Astrocyte (in vitro differentiated cells and primary cell): ENCODE measurements around the gene SFTA2. TPM values are rescaled to one million over a fixed set of nuclear protein-coding genes. Genes with fewer than 3 reads are reported as not detected.

ENCODE experiments used
- DNase-seq: peaks from one replicate; pipeline ENCODE4 v3.0.0-alpha.2; 2010; ENCODE audit warnings: low read depth
- FAIRE-seq: peaks from 2 replicates; lab custom pipeline; 2011; peaks lifted over from hg19 to GRCh38; lab: Jason Lieb, UNC
- H2AFZ ChIP-seq: 2 replicates; pipeline ENCODE4 v1.6.0; 2012; ENCODE audit warnings: low read depth, low read length, inconsistent platforms
- H3K27ac ChIP-seq: 2 replicates; pipeline ENCODE4 v1.5.1; 2011; ENCODE audit warnings: low read depth, low read length, inconsistent platforms
- H3K27me3 ChIP-seq: 2 replicates; pipeline ENCODE4 v1.6.0; 2011; ENCODE audit warnings: low read length, inconsistent platforms; ENCODE audit not compliant: insufficient read depth
- H3K36me3 ChIP-seq: 2 replicates; pipeline ENCODE4 v1.5.1; 2011; ENCODE audit warnings: low read length, inconsistent platforms; ENCODE audit not compliant: insufficient read depth
- H3K4me1 ChIP-seq: 2 replicates; pipeline ENCODE4 v1.5.1; 2011; ENCODE audit warnings: low read length, inconsistent platforms; ENCODE audit not compliant: insufficient read depth
- H3K4me2 ChIP-seq: 2 replicates; pipeline ENCODE4 v1.6.0; 2012; ENCODE audit warnings: low read length, inconsistent platforms
- H3K4me3 ChIP-seq: 2 replicates; pipeline ENCODE4 v1.5.1; 2011; ENCODE audit warnings: low read depth, mild to moderate bottlenecking, low read length, inconsistent platforms; ENCODE audit not compliant: insufficient read depth
- H3K79me2 ChIP-seq: 2 replicates; pipeline ENCODE4 v1.6.0; 2012; ENCODE audit warnings: mild to moderate bottlenecking, low read length, inconsistent platforms; ENCODE audit not compliant: insufficient read depth
- H3K9ac ChIP-seq: 2 replicates; pipeline ENCODE4 v1.6.0; 2012; ENCODE audit warnings: mild to moderate bottlenecking, low read length, inconsistent platforms
- H3K9me3 ChIP-seq: 2 replicates; pipeline ENCODE4 v1.5.1; 2012; ENCODE audit warnings: low read depth, mild to moderate bottlenecking, low read length, inconsistent platforms; ENCODE audit not compliant: insufficient read depth
- H4K20me1 ChIP-seq: 2 replicates; pipeline ENCODE4 v1.6.0; 2012; ENCODE audit warnings: low read length, inconsistent platforms; ENCODE audit not compliant: insufficient read depth
- H3K27ac Mint-ChIP-seq: one replicate; pipeline ENCODE4 v1.8.0; 2021; ENCODE audit warnings: mild to moderate bottlenecking, mixed read lengths; ENCODE audit not compliant: unreplicated experiment
- H3K27me3 Mint-ChIP-seq: one replicate; pipeline ENCODE4 v1.8.0; 2021; ENCODE audit warnings: low read depth, mixed read lengths; ENCODE audit not compliant: unreplicated experiment
- H3K36me3 Mint-ChIP-seq: one replicate; pipeline ENCODE4 v1.8.0; 2021; ENCODE audit warnings: low read depth, mixed read lengths; ENCODE audit not compliant: unreplicated experiment
- H3K4me1 Mint-ChIP-seq: one replicate; pipeline ENCODE4 v1.8.0; 2021; ENCODE audit warnings: low read depth, mixed read lengths; ENCODE audit not compliant: unreplicated experiment
- H3K4me3 Mint-ChIP-seq: one replicate; pipeline ENCODE4 v1.8.0; 2021; ENCODE audit warnings: mild to moderate bottlenecking, moderate library complexity, mixed read lengths; ENCODE audit not compliant: unreplicated experiment
- H3K9me3 Mint-ChIP-seq: one replicate; pipeline ENCODE4 v1.8.0; 2021; ENCODE audit warnings: mild to moderate bottlenecking, mixed read lengths; ENCODE audit not compliant: unreplicated experiment
- EZH2 ChIP-seq: IDR thresholded peaks from 2 replicates; pipeline ENCODE4 v1.6.1; 2012; ENCODE audit warnings: mild to moderate bottlenecking, low read length, inconsistent platforms; ENCODE audit not compliant: insufficient read depth
- total RNA-seq: library from RNA; stranded (reverse); gene quantifications from 2 replicates; pipeline ENCODE4 v1.2.1, GENCODE V29; 2021
- TF ChIP-seq, protein P1 (sequence below): IDR thresholded peaks from 2 replicates; pipeline ENCODE4 v1.5.1; 2011; ENCODE audit warnings: low read depth, mild to moderate bottlenecking, inconsistent platforms, low read length, moderate library complexity; ENCODE audit not compliant: insufficient read depth

SFTA2 gene
- total RNA-seq, 1 donor from 2014 or later, result not detected

DNA sequence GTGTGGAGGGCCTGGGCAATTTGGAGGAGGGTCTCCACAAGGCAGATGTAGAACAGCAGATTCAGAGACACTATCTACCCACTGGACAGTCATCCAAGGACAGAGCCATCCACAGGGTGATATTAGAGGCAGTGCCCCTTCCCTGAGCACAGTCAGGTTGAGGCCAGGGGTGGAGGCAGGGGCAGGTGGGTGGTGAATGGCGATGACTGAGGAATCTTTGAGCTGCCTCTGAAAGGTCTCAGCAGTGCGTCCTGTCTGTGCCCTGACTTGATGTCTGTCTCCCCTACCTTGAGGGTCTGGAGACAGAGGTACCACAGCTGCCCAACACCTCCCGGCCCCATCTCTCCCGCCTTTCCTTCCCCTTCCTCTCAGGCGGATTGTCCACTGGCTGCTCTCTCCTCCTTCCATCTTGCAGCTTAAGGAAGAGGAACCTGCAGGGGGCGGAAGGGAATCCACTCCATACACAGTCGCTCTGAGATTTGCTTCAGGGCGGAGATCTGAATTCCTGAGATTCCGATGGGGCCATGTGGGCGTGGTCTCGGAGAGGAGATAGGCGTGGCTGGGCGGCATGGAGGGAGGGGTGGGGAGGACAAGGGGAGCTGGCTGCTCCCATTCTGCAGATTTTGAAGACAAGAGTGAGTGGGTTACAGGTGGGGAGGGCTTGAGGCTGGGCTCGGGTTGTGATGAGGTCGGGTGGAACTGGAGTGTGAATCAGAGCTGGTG lies 10.5 kb upstream of the SFTA2 start:
- H3K9me3 ChIP-seq, result no peaks in the 10 kb centered on the region
- Mint-ChIP-seq H3K27ac (peak overlapping the region; percentile 53), H3K4me3 (no peak overlapping the region), H3K4me1 (peaks cover 6% of the 10 kb centered on the region), H3K9me3 (peaks cover 1% of the 10 kb centered on the region), H3K36me3 (no peaks in the 10 kb centered on the region), H3K27me3 (peaks cover 54% of the 10 kb centered on the region)
- peaks cover 5% of the 10 kb centered on the region for H3K4me1 ChIP-seq
- H3K9ac ChIP-seq, result no peak overlapping the region
- peaks cover 4% of the 10 kb centered on the region for H3K27me3 ChIP-seq
- peak overlapping the region; percentile 44 for H2AFZ ChIP-seq
- no peak for FAIRE-seq
- DNase-seq, result peak; percentile 63
- TF ChIP-seq, protein P1, sequence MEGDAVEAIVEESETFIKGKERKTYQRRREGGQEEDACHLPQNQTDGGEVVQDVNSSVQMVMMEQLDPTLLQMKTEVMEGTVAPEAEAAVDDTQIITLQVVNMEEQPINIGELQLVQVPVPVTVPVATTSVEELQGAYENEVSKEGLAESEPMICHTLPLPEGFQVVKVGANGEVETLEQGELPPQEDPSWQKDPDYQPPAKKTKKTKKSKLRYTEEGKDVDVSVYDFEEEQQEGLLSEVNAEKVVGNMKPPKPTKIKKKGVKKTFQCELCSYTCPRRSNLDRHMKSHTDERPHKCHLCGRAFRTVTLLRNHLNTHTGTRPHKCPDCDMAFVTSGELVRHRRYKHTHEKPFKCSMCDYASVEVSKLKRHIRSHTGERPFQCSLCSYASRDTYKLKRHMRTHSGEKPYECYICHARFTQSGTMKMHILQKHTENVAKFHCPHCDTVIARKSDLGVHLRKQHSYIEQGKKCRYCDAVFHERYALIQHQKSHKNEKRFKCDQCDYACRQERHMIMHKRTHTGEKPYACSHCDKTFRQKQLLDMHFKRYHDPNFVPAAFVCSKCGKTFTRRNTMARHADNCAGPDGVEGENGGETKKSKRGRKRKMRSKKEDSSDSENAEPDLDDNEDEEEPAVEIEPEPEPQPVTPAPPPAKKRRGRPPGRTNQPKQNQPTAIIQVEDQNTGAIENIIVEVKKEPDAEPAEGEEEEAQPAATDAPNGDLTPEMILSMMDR, result peak; percentile 46
- no peak for TF ChIP-seq EZH2
- no peaks in the 10 kb centered on the region for H3K36me3 ChIP-seq
- H3K4me2 ChIP-seq, result peak overlapping the region; percentile 54
- H4K20me1 ChIP-seq, result no peaks in the 10 kb centered on the region
- no peak overlapping the region for H3K4me3 ChIP-seq
- no peaks in the 10 kb centered on the region for H3K79me2 ChIP-seq
- H3K27ac ChIP-seq, result no peak overlapping the region

DNA sequence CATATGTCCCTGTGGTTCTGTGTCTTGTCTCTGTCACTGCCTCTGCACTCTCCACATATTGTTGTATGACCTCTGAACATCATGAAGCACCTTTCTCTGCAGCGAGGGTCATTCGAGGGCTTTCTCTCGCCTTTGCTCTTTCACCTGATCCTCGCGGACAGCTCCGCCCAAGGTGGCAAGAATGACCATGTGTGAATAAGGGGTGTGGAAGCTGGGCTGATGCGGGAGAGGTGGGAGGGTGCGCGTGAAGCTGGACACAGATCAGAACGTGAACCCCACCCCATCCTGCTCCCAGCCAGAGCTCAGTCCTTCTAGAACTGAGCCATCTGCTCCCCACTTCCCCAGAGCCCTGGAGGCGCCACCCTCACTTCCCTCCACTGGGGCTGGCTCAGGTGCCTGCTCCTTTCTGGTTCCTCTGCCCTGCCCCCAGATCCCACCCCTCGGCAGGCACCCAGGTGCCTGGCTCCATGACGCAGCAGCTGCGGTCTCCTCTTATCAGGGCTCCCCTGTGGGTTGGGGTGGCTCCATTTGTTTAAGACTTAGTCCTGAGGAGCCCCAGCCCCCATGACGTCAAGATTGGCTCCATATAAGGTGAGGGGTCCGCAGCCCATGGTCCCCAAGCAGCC lies 8.5 kb upstream of the SFTA2 start, which contains the start of gene MUCL3:
Gene MUCL3, plus strand, starts transcription at position 613 of the 626 bp plus-strand sequence. CDS start 27 bp downstream, outside the sequence.
- Mint-ChIP-seq H3K4me3 (no peak within 1 kb of the TSS), H3K36me3 (no peaks in the 10 kb centered on the region), H3K27ac (no peak within 1 kb of the TSS), H3K27me3 (peaks cover 46% of the 10 kb centered on the region), H3K4me1 (peaks cover 6% of the 10 kb centered on the region), H3K9me3 (peaks cover 1% of the 10 kb centered on the region)
- Histone ChIP-seq H4K20me1 (no peaks in the 10 kb centered on the region), H3K36me3 (no peaks in the 10 kb centered on the region), H2AFZ (no peak within 1 kb of the TSS), H3K4me3 (no peak within 1 kb of the TSS), H3K79me2 (no peaks in the 10 kb centered on the region), H3K9ac (no peak within 1 kb of the TSS), H3K4me2 (no peak within 1 kb of the TSS), H3K4me1 (peaks cover 5% of the 10 kb centered on the region), H3K27ac (no peak within 1 kb of the TSS), H3K9me3 (no peaks in the 10 kb centered on the region), H3K27me3 (peaks cover 4% of the 10 kb centered on the region)
- TF ChIP-seq EZH2, result no peak
- TF ChIP-seq, protein P1, result no peak
- FAIRE-seq (no peak), DNase-seq (no peak)

DNA sequence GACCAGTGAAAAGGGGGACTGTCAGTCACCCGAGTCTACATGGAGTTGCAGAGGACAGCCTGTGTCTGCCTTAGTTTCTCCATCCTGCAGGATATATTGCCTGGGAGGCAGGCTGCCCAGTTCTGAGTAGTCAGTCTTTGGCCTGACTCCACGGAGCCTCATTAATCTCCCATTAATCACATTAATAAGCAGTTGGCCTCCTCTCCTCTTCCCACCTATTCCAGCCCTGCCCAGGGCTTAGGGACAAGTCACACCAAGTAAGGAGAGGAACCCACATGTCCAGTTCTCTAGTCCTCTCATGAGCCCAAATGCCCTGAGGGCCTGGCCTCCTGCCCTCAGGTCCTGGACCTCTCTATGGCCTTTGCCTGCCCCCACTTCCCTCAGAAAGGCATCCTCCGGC lies 7.5 kb upstream of the SFTA2 start:
- no peaks in the 10 kb centered on the region for H4K20me1 ChIP-seq
- H3K4me1 ChIP-seq, result peaks cover 5% of the 10 kb centered on the region
- H3K9me3 Mint-ChIP-seq, result peaks cover 1% of the 10 kb centered on the region
- H3K36me3 ChIP-seq, result no peaks in the 10 kb centered on the region
- no peak for FAIRE-seq
- H3K36me3 Mint-ChIP-seq, result no peaks in the 10 kb centered on the region
- H3K27me3 ChIP-seq, result peaks cover under 1% of the 10 kb centered on the region
- H3K9ac ChIP-seq, result no peak overlapping the region
- H2AFZ ChIP-seq, result no peak overlapping the region
- no peaks in the 10 kb centered on the region for H3K79me2 ChIP-seq
- TF ChIP-seq EZH2, result no peak
- TF ChIP-seq, protein P1, result no peak
- H3K9me3 ChIP-seq, result no peaks in the 10 kb centered on the region
- H3K27ac Mint-ChIP-seq, result no peak overlapping the region
- no peak overlapping the region for H3K4me3 Mint-ChIP-seq
- H3K4me3 ChIP-seq, result no peak overlapping the region
- DNase-seq, result peak; percentile 32
- no peak overlapping the region for H3K27ac ChIP-seq
- H3K4me1 Mint-ChIP-seq, result peaks cover 6% of the 10 kb centered on the region
- no peak overlapping the region for H3K4me2 ChIP-seq
- H3K27me3 Mint-ChIP-seq, result peaks cover 46% of the 10 kb centered on the region
